Spleen (tissue), 11 donors: ENCODE data around the gene CARD16. TPM values are rescaled to one million over a fixed set of nuclear protein-coding genes. Genes with fewer than 3 reads are reported as not detected.

Experiments used
- DNase-seq: peaks from one replicate; pipeline ENCODE4 v3.0.0-alpha.2; 2020
- H3K27ac ChIP-seq, 8 donors: fragments of 200-600 bp; sonication (generic) in 7 of 8; 1 replicate in 4 of 8; 2 replicates in 4 of 8; pipeline versions ENCODE4 v1.5.0 to v1.8.0; 2016 to 2021; ENCODE audit warnings: inconsistent platforms in 4 of 8, mild to moderate bottlenecking in 4 of 8, moderate library complexity in 1 of 8
- H3K27me3 ChIP-seq, 7 donors: fragments of 200-600 bp; sonication (generic) in 6 of 7; replicated peaks in 1 of 7; 1 replicate in 4 of 7; 2 replicates in 3 of 7; pipeline versions ENCODE4 v1.5.0 to v1.8.0; 2016 to 2021; ENCODE audit warnings: inconsistent platforms in 3 of 7, mild to moderate bottlenecking in 1 of 7
- H3K36me3 ChIP-seq, 6 donors: fragments of 200-600 bp; sonication (generic) in 5 of 6; 1 replicate in 4 of 6; 2 replicates in 2 of 6; pipeline versions ENCODE4 v1.5.0 to v1.8.0; 2016 to 2021; ENCODE audit warnings: inconsistent platforms in 2 of 6
- H3K4me1 ChIP-seq, 6 donors: fragments of 200-600 bp; sonication (generic) in 5 of 6; 1 replicate in 3 of 6; 2 replicates in 3 of 6; pipeline versions ENCODE4 v1.5.0 to v1.8.0; 2016 to 2021; ENCODE audit warnings: inconsistent platforms in 3 of 6
- H3K4me3 ChIP-seq, 8 donors: fragments of 200-600 bp; sonication (generic) in 7 of 8; 1 replicate in 4 of 8; 2 replicates in 4 of 8; pipeline versions ENCODE4 v1.5.0 to v1.8.0; 2016 to 2021; ENCODE audit warnings: inconsistent platforms in 4 of 8, mild to moderate bottlenecking in 4 of 8, moderate library complexity in 2 of 8
- H3K9me3 ChIP-seq, 8 donors: fragments of 200-600 bp; sonication (generic) in 7 of 8; 1 replicate in 4 of 8; 2 replicates in 4 of 8; pipeline versions ENCODE4 v1.5.0 to v1.8.0; 2016 to 2021; ENCODE audit warnings: inconsistent platforms in 4 of 8
- POLR2A ChIP-seq, 3 donors: fragments of 450-650 bp; IDR thresholded peaks; one replicate each; pipeline ENCODE4 v1.5.1; 2017; ENCODE audit warnings: antibody characterized with exemption in 3 of 3, mild to moderate bottlenecking in 1 of 3
- POLR2AphosphoS5 ChIP-seq, 3 donors: sonication (generic); formaldehyde crosslinking; IDR thresholded peaks; one replicate each; pipeline ENCODE4 v1.5.1; 2017; ENCODE audit warnings: antibody characterized with exemption in 3 of 3
- WGBS, 5 donors: extraction: QIAGEN DNeasy Blood & Tissue Kit in 3 of 5; methylation state at CpG; one replicate each; pipeline versions ENCODE4 v1.1.5 to v1.1.7; 2013 to 2018; 5-methylcytosine and 5-hydroxymethylcytosine counted together
- intact Hi-C: fragments of 100-400 bp; cut with DNase I; formaldehyde crosslinking; loops from one replicate; pipeline ENCODE4 v1.15.0; 2023; ENCODE audit warnings: low total_unique reads
- polyA plus RNA-seq, 3 donors: library from polyadenylated mRNA; stranded (reverse); fragments of 200-250 nt; gene quantifications; one replicate each; pipeline ENCODE4 v1.2.1, GENCODE V29; 2013
- total RNA-seq, 7 donors: library from RNA; depleted of rRNA in 3 of 7; stranded (reverse); fragments of >200 nt in 3 of 7; fragmentation: NEBNext Ultra II Directional in 4 of 7; extraction: Animal tissue kit (Norgen Biotek cat#: 25700) in 4 of 7; gene quantifications; one replicate each; pipeline versions ENCODE4 v1.1.0 to v1.2.1, GENCODE V29; 2016 to 2021
- TF ChIP-seq, protein P1 (sequence below), 11 experiments: fragments of 200-600 bp in 7 of 11; fragments of 450-650 bp in 4 of 11; sonication (generic) in 4 of 11; IDR thresholded peaks in 8 of 11; conservative IDR thresholded peaks in 3 of 11; 1 replicate in 7 of 11; 2 replicates in 4 of 11; pipeline versions ENCODE4 v1.4.0 to v1.8.0; 2016 to 2021; ENCODE audit warnings: antibody characterized with exemption in 11 of 11, inconsistent platforms in 4 of 11, mild to moderate bottlenecking in 1 of 11
- donor health status: healthy with polysubstance abuse.
- donor health status: DM: no; HTN: no; CAD: no; lungs with moderate emphysema.
- donor health status: DM: no; HTN: no; CAD: no.
- donor health status: Bipolar disorder and iron deficiency.
- donor health status: healthy.
- donor health status: DM: no; HTN: no; CAD: no.
- donor health status: DM: yes; HTN: yes; CAD: no.

Gene CARD16
- total and polyA plus RNA-seq, 10 donors: 78.8 to 189 (median 112) TPM

DNA sequence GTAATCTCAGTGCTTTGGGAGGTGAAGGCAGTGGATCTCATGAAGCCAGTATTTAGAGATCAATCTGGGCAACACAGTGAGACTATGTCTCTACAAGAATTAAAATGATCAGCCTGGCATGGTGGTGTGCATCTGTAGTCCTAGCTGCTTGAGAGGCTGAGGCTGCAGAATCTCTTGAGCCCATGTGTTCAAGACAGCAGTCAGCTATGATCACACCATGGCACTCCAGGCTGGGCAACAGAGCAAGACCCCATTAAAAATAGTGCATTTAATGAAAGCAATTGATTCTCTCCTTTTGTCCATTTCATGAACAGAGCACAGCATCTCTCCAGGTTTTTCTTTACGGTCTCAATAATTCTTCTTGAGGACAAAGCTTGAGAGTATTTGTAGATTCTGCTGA, 11.3 kb upstream of the CARD16 start:
- H3K9me3 ChIP-seq: no peaks in the 10 kb centered on the region
- no peak overlapping the region for H3K27ac ChIP-seq
- no peak for DNase-seq
- H3K4me1 ChIP-seq: no peaks in the 10 kb centered on the region
- intact Hi-C loops: no loop called here
- H3K4me3 ChIP-seq: no peak overlapping the region
- TF ChIP-seq, protein P1, sequence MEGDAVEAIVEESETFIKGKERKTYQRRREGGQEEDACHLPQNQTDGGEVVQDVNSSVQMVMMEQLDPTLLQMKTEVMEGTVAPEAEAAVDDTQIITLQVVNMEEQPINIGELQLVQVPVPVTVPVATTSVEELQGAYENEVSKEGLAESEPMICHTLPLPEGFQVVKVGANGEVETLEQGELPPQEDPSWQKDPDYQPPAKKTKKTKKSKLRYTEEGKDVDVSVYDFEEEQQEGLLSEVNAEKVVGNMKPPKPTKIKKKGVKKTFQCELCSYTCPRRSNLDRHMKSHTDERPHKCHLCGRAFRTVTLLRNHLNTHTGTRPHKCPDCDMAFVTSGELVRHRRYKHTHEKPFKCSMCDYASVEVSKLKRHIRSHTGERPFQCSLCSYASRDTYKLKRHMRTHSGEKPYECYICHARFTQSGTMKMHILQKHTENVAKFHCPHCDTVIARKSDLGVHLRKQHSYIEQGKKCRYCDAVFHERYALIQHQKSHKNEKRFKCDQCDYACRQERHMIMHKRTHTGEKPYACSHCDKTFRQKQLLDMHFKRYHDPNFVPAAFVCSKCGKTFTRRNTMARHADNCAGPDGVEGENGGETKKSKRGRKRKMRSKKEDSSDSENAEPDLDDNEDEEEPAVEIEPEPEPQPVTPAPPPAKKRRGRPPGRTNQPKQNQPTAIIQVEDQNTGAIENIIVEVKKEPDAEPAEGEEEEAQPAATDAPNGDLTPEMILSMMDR (IDR thresholded peaks at IDR 0.05 in 8 of 11, conservative IDR thresholded peaks at IDR 0.05 in 3 of 11): no peak
- TF ChIP-seq POLR2A (IDR thresholded peaks at IDR 0.05) (no peak), POLR2AphosphoS5 (IDR thresholded peaks at IDR 0.05) (no peak)
- no peaks in the 10 kb centered on the region for H3K36me3 ChIP-seq
- WGBS, 5 donors: 95 to 97% (median 96%) methylated on average over 1 of the region's 1 CpG
- no peaks in the 10 kb centered on the region for H3K27me3 ChIP-seq

DNA sequence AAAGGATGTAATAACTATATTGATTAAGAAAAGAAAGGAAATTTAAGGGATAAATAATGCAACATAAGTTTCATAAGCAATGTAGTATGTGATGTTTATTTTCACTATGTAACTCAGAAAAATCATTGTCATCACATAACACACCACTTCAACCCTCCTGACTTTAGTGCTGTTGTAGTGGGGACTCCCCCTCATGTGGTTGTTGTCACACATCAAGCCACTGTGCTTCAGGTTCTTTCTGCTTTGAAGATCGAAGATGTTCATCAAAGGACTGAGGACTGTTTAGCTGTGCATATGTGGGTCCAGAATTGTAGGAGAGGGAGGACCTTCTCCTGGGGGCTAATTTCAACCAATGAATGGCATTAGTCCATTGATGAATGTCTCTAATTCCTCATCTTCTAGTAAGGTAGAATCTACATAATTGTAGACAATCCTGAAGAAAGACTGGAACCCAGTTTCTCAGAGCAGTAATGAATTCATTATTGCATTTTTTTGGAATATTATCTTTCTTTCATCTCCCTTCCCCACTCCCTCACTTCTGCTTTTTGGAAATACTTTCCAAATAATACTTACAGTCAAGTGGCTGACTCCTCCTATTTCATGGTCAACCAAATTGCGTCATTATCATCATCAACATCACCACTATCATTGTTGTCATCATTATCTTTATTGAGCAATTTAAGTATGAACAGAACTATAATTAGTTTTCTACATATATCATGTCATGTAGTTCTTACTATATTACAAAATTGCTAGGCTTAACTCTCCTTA, 9.8 kb upstream of the CARD16 start:
- H3K27ac ChIP-seq: no peak overlapping the region
- no peaks in the 10 kb centered on the region for H3K4me1 ChIP-seq

DNA sequence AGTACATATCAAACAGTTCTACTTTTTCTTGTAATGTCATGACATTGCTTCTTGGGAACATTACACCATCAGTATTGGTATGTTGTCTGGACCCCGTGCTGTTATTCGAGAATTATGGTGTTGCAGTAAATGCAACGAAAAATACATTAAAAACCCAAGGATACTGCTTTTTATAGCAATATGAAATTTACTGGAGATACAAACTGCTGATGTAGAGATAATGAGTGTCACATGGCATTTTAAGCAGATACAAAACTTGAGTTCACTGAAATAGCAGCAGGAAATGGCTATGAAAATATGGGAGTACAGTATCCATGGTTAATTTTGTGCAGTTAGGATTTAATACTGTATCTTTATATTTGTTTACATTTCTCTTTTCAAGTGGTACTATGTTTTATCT, 7.4 kb upstream of the CARD16 start:
- TF ChIP-seq, protein P1 (IDR thresholded peaks at IDR 0.05 in 8 of 11, conservative IDR thresholded peaks at IDR 0.05 in 3 of 11): no peak
- TF ChIP-seq POLR2A (IDR thresholded peaks at IDR 0.05) (no peak), POLR2AphosphoS5 (IDR thresholded peaks at IDR 0.05) (no peak)
- 84 to 92% (median 87%) methylated on average over 3 of the region's 3 CpGs for WGBS, 5 donors

More for the DNA sequence above, 9.8 kb upstream of the CARD16 start:
- no peak for TF ChIP-seq POLR2AphosphoS5 (IDR thresholded peaks at IDR 0.05)
- no peak for TF ChIP-seq POLR2A (IDR thresholded peaks at IDR 0.05)
- TF ChIP-seq, protein P1 (IDR thresholded peaks at IDR 0.05 in 8 of 11, conservative IDR thresholded peaks at IDR 0.05 in 3 of 11): no peak
- H3K9me3 ChIP-seq: no peaks in the 10 kb centered on the region
- H3K27me3 ChIP-seq: no peaks in the 10 kb centered on the region
- no peak for DNase-seq
- H3K4me3 ChIP-seq: no peak overlapping the region
- H3K36me3 ChIP-seq: no peaks in the 10 kb centered on the region
- WGBS, 5 donors: 41 to 76% (median 67%) methylated on average over 2 of the region's 2 CpGs
- intact Hi-C loops: no loop called here

DNA sequence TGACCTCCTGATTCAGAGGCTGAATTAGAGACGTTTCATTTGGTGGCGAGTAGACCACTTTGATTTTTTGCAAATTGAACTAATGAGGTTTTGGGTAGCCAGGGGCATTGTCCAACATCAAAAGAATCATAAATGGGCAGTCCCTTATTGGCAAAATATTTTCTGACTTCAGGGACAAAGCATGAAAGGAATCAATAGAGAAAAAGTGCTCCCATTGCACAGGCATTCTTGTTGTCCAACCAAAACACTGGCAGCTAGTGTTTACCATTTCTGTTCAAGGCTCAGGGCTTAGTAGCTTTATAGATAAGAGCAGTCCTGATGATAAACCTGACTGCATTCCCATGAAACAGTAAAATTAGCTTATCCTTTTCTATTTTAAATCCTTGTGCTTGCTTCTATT, 6.4 kb upstream of the CARD16 start:
- Histone ChIP-seq H3K27me3 (no peaks in the 10 kb centered on the region), H3K27ac (no peak overlapping the region), H3K9me3 (no peaks in the 10 kb centered on the region), H3K4me1 (peaks cover 0 to 3% (median 0%) of the 10 kb centered on the region in 6 donors), H3K36me3 (no peaks in the 10 kb centered on the region), H3K4me3 (no peak overlapping the region)
- no peak for TF ChIP-seq POLR2A (IDR thresholded peaks at IDR 0.05)
- no peak for TF ChIP-seq POLR2AphosphoS5 (IDR thresholded peaks at IDR 0.05)
- TF ChIP-seq, protein P1 (IDR thresholded peaks at IDR 0.05 in 8 of 11, conservative IDR thresholded peaks at IDR 0.05 in 3 of 11): no peak
- no peak for DNase-seq
- WGBS, 5 donors: 92 to 98% (median 93%) methylated on average over 2 of the region's 2 CpGs
- intact Hi-C loops: no loop called here

More for the DNA sequence above, 7.4 kb upstream of the CARD16 start:
- Histone ChIP-seq H3K27ac (no peak overlapping the region), H3K36me3 (no peaks in the 10 kb centered on the region), H3K4me3 (no peak overlapping the region), H3K27me3 (no peaks in the 10 kb centered on the region), H3K9me3 (no peaks in the 10 kb centered on the region), H3K4me1 (no peaks in the 10 kb centered on the region)
- intact Hi-C loops: no loop called here
- DNase-seq: no peak
